Mesenchymal stem cell (in vitro differentiated cells and primary cell): ENCODE measurements around the gene ARHGEF3.

Experiments
- DNase-seq: peaks from one replicate; pipeline ENCODE4 v3.0.0-alpha.2; 2013
- H2AFZ ChIP-seq: one replicate; pipeline ENCODE4 v1.6.1; 2013; ENCODE audit warnings: low read depth, mild to moderate bottlenecking, control low read depth, inconsistent platforms, low read length, moderate library complexity
- H2AK5ac ChIP-seq: 2 replicates; pipeline ENCODE4 v1.6.1; 2013; ENCODE audit warnings: low read length, moderate library complexity, mild to moderate bottlenecking, inconsistent platforms; ENCODE audit not compliant: severe bottlenecking
- H2BK120ac ChIP-seq: one replicate; pipeline ENCODE4 v1.6.1; 2013; ENCODE audit warnings: low read depth, mild to moderate bottlenecking, inconsistent platforms, low read length, moderate library complexity
- H2BK12ac ChIP-seq, 2 experiments: one replicate each; pipeline ENCODE4 v1.6.1; 2013; ENCODE audit warnings: inconsistent platforms in 2 of 2, low read length in 2 of 2, mild to moderate bottlenecking in 2 of 2, moderate library complexity in 2 of 2, control low read depth in 1 of 2
- H2BK15ac ChIP-seq: one replicate; pipeline ENCODE4 v1.6.1; 2013; ENCODE audit warnings: mild to moderate bottlenecking, low read depth, inconsistent platforms; ENCODE audit not compliant: poor library complexity, severe bottlenecking
- H2BK5ac ChIP-seq: 2 replicates; pipeline ENCODE4 v1.6.1; 2013; ENCODE audit warnings: low read depth, mild to moderate bottlenecking, low read length, control low read depth, inconsistent platforms; ENCODE audit not compliant: poor library complexity, severe bottlenecking
- H3K14ac ChIP-seq, 2 experiments: one replicate each; pipeline ENCODE4 v1.6.1; 2013; ENCODE audit warnings: inconsistent platforms in 2 of 2, low read length in 2 of 2, control low read depth in 1 of 2, mild to moderate bottlenecking in 1 of 2, moderate library complexity in 1 of 2
- H3K18ac ChIP-seq, 2 experiments: one replicate each; pipeline ENCODE4 v1.6.1; 2013; ENCODE audit warnings: inconsistent platforms in 2 of 2, low read length in 2 of 2, control low read depth in 1 of 2, low read depth in 1 of 2, mild to moderate bottlenecking in 1 of 2
- H3K23ac ChIP-seq, 2 experiments: one replicate each; pipeline ENCODE4 v1.6.1; 2013; ENCODE audit warnings: inconsistent platforms in 2 of 2, low read length in 2 of 2, mild to moderate bottlenecking in 2 of 2, moderate library complexity in 2 of 2, control low read depth in 1 of 2
- H3K27ac ChIP-seq: 2 replicates; pipeline ENCODE4 v1.5.1; 2013; ENCODE audit warnings: mild to moderate bottlenecking, moderate library complexity, low read length, control low read depth, inconsistent platforms; ENCODE audit not compliant: poor library complexity, severe bottlenecking
- H3K27me3 ChIP-seq, 2 experiments: 2 replicates each; pipeline versions ENCODE4 v1.6.1 to v1.7.0; 2013; ENCODE audit warnings: low read length in 2 of 2, mild to moderate bottlenecking in 2 of 2, moderate library complexity in 2 of 2, control low read depth in 1 of 2, inconsistent platforms in 1 of 2; ENCODE audit not compliant: control insufficient read depth in 1 of 2, insufficient read depth in 1 of 2
- H3K36me3 ChIP-seq, 2 experiments: 2 replicates each; pipeline versions ENCODE4 v1.6.1 to v1.7.0; 2013; ENCODE audit warnings: low read length in 2 of 2, control low read depth in 1 of 2, inconsistent platforms in 1 of 2, low read depth in 1 of 2, mild to moderate bottlenecking in 1 of 2; ENCODE audit not compliant: insufficient read depth in 2 of 2, control insufficient read depth in 1 of 2
- H3K4ac ChIP-seq, 2 experiments: one replicate each; pipeline ENCODE4 v1.6.1; 2013; ENCODE audit warnings: inconsistent platforms in 2 of 2, low read length in 2 of 2, mild to moderate bottlenecking in 2 of 2, moderate library complexity in 2 of 2, control low read depth in 1 of 2, low read depth in 1 of 2
- H3K4me1 ChIP-seq: 2 replicates; pipeline ENCODE4 v1.6.1; 2013; ENCODE audit warnings: low read depth, low read length, control low read depth; ENCODE audit not compliant: control insufficient read depth, insufficient read depth
- H3K4me2 ChIP-seq: 2 replicates; pipeline ENCODE4 v1.6.1; 2013; ENCODE audit warnings: low read length, mild to moderate bottlenecking, inconsistent platforms; ENCODE audit not compliant: poor library complexity, severe bottlenecking
- H3K4me3 ChIP-seq, 2 experiments: 2 replicates each; pipeline versions ENCODE4 v1.5.1 to v1.7.0; 2013; ENCODE audit warnings: low read length in 2 of 2, mild to moderate bottlenecking in 2 of 2, control low read depth in 1 of 2, low read depth in 1 of 2; ENCODE audit not compliant: insufficient read depth in 1 of 2
- H3K79me1 ChIP-seq: replicated peaks from 2 replicates; pipeline ENCODE4 v1.6.1; 2013; ENCODE audit warnings: mild to moderate bottlenecking, control low read depth, low read length, inconsistent platforms; ENCODE audit not compliant: poor library complexity, severe bottlenecking
- H3K9ac ChIP-seq: 2 replicates; pipeline ENCODE4 v1.7.0; 2013; ENCODE audit warnings: mild to moderate bottlenecking, low read length, moderate library complexity
- H3K9me3 ChIP-seq: 2 replicates; pipeline ENCODE4 v1.7.0; 2013; ENCODE audit warnings: mild to moderate bottlenecking, low read length; ENCODE audit not compliant: control insufficient read depth
- H4K8ac ChIP-seq: one replicate; pipeline ENCODE4 v1.6.1; 2013; ENCODE audit warnings: inconsistent platforms, mild to moderate bottlenecking, low read length, moderate library complexity
- H4K91ac ChIP-seq: one replicate; pipeline ENCODE4 v1.6.1; 2013; ENCODE audit warnings: mild to moderate bottlenecking, low read length, inconsistent platforms
- WGBS: methylation state at CpG from one replicate; pipeline ENCODE4 v1.1.7; 2013; ENCODE audit warnings: mixed read lengths; 5-methylcytosine and 5-hydroxymethylcytosine counted together

ARHGEF3 gene

GRCh38 chr3:56775445-56775837, 26.3 kb downstream of the ARHGEF3 start:
- Histone ChIP-seq H3K27ac (no peak overlapping the region), H4K91ac (no peak overlapping the region), H3K79me1 (no peaks in the 10 kb centered on the region), H3K9ac (no peak overlapping the region), H2BK120ac (no peak overlapping the region), H4K8ac (no peak overlapping the region), H2BK12ac (no peak overlapping the region), H3K4ac (no peak overlapping the region), H3K27me3 (no peaks in the 10 kb centered on the region), H2BK5ac (no peak overlapping the region), H3K4me1 (no peaks in the 10 kb centered on the region), H2AFZ (no peak overlapping the region), H3K18ac (peak overlapping the region in 1 of 2 experiments; percentile 69), H3K23ac (no peak overlapping the region), H3K4me2 (no peak overlapping the region), H3K9me3 (no peaks in the 10 kb centered on the region), H2BK15ac (no peak overlapping the region), H3K36me3 (peaks cover 0 to 32% of the 10 kb centered on the region in 2 experiments), H2AK5ac (no peak overlapping the region), H3K14ac (no peak overlapping the region), H3K4me3 (no peak overlapping the region)
- 92% methylated on average over 7 of the region's 7 CpGs for WGBS
- DNase-seq: no peak

- no peak overlapping the region for H2BK15ac ChIP-seq
- no peak overlapping the region for H4K91ac ChIP-seq
- peak overlapping the region in 1 of 2 experiments; percentile 80 for H3K14ac ChIP-seq
- no peaks in the 10 kb centered on the region for H3K9me3 ChIP-seq
- no peak overlapping the region for H3K27ac ChIP-seq
- H2BK12ac ChIP-seq: no peak overlapping the region
- H3K9ac ChIP-seq: no peak overlapping the region
- no peak overlapping the region for H2BK120ac ChIP-seq
- no peak overlapping the region for H3K18ac ChIP-seq
- no peak overlapping the region for H2AFZ ChIP-seq
- H3K4me1 ChIP-seq: no peaks in the 10 kb centered on the region
- no peak overlapping the region for H4K8ac ChIP-seq
- no peak overlapping the region for H3K4ac ChIP-seq
- peaks cover 4 to 40% of the 10 kb centered on the region in 2 experiments for H3K36me3 ChIP-seq
- no peak overlapping the region for H2AK5ac ChIP-seq
- H3K23ac ChIP-seq: no peak overlapping the region
- H3K4me2 ChIP-seq: no peak overlapping the region
- H3K27me3 ChIP-seq: no peaks in the 10 kb centered on the region
- no peak overlapping the region for H2BK5ac ChIP-seq
- no peak for DNase-seq
- H3K4me3 ChIP-seq: no peak overlapping the region
- H3K79me1 ChIP-seq: no peaks in the 10 kb centered on the region
These were observed 27.8 kb downstream of the ARHGEF3 start for GRCh38 chr3:56773986-56774385.

- no peaks in the 10 kb centered on the region for H3K27me3 ChIP-seq
- no peak overlapping the region for H3K23ac ChIP-seq
- H3K4me2 ChIP-seq: no peak overlapping the region
- no peak overlapping the region for H3K4ac ChIP-seq
- no peak overlapping the region for H2AK5ac ChIP-seq
- H3K9me3 ChIP-seq: no peaks in the 10 kb centered on the region
- WGBS: 96% methylated on average over 10 of the region's 16 CpGs
- no peak overlapping the region for H3K4me3 ChIP-seq
- H2BK12ac ChIP-seq: no peak overlapping the region
- H2BK15ac ChIP-seq: no peak overlapping the region
- peaks cover 4 to 40% of the 10 kb centered on the region in 2 experiments for H3K36me3 ChIP-seq
- no peak overlapping the region for H3K18ac ChIP-seq
- H2AFZ ChIP-seq: no peak overlapping the region
- DNase-seq: no peak
- no peaks in the 10 kb centered on the region for H3K4me1 ChIP-seq
- H3K79me1 ChIP-seq: no peaks in the 10 kb centered on the region
- H4K91ac ChIP-seq: no peak overlapping the region
- H4K8ac ChIP-seq: no peak overlapping the region
- H3K14ac ChIP-seq: no peak overlapping the region
- no peak overlapping the region for H2BK120ac ChIP-seq
- no peak overlapping the region for H3K27ac ChIP-seq
- no peak overlapping the region for H3K9ac ChIP-seq
- H2BK5ac ChIP-seq: no peak overlapping the region
These were observed 28.5 kb downstream of the ARHGEF3 start for GRCh38 chr3:56772952-56773938.

GRCh38 chr3:56771376-56771775, 30.4 kb downstream of the ARHGEF3 start:
- no peak overlapping the region for H3K27ac ChIP-seq
- H2AFZ ChIP-seq: no peak overlapping the region
- H2BK5ac ChIP-seq: no peak overlapping the region
- H2BK15ac ChIP-seq: no peak overlapping the region
- peak overlapping the region in 1 of 2 experiments; percentile 3 for H3K18ac ChIP-seq
- H3K4me3 ChIP-seq: no peak overlapping the region
- no peak overlapping the region for H2BK120ac ChIP-seq
- no peak overlapping the region for H3K4ac ChIP-seq
- H3K9ac ChIP-seq: no peak overlapping the region
- H4K8ac ChIP-seq: no peak overlapping the region
- no peak overlapping the region for H3K4me2 ChIP-seq
- no peaks in the 10 kb centered on the region for H3K79me1 ChIP-seq
- no peak overlapping the region for H2BK12ac ChIP-seq
- H3K4me1 ChIP-seq: no peaks in the 10 kb centered on the region
- H4K91ac ChIP-seq: no peak overlapping the region
- peaks cover 4 to 44% of the 10 kb centered on the region in 2 experiments for H3K36me3 ChIP-seq
- no peaks in the 10 kb centered on the region for H3K9me3 ChIP-seq
- H3K14ac ChIP-seq: no peak overlapping the region
- no peak overlapping the region for H2AK5ac ChIP-seq
- DNase-seq: no peak
- no peak overlapping the region for H3K23ac ChIP-seq
- no peaks in the 10 kb centered on the region for H3K27me3 ChIP-seq
